GM12878 (cell line): ENCODE measurements around the gene LMO3. TPM values are rescaled to one million over a fixed set of nuclear protein-coding genes. Genes with fewer than 3 reads are reported as not detected.

ENCODE experiments used
- ATAC-seq: fragments of 200-7000 bp; cut with Tn5 transposase; 3 replicates; pipeline ENCODE4 v1.9.1; 2020; ENCODE audit warnings: mild to moderate bottlenecking, moderate library complexity
- BruUV-seq: library from RNA; stranded (reverse); fragments of 400-500 nt; replicated peaks from 2 replicates; lab custom pipeline; 2021; lab: Mats Ljungman, UMichigan
- CTCF ChIA-PET: fragments of 300-600 bp; sonication (Branson Sonifier 250); formaldehyde crosslinking; extraction: SDS; loops from one replicate; lab custom pipeline; 2021; ENCODE audit warnings: inconsistent platforms; lab: Yijun Ruan, JAX
- POLR2A ChIA-PET: fragments of 350-600 bp; formaldehyde crosslinking; extraction: SDS; loops from one replicate; lab custom pipeline; 2021; ENCODE audit warnings: inconsistent platforms; lab: Charles Lee
- RAD21 ChIA-PET: fragments of 300-600 bp; sonication (Branson Sonifier 250); formaldehyde crosslinking; loops from one replicate; lab custom pipeline; 2023; ENCODE audit warnings: antibody characterized with exemption; ENCODE audit not compliant: unreplicated experiment; lab: Charles Lee
- SMC1A ChIA-PET: fragments of 300-600 bp; sonication (Branson Sonifier 250); formaldehyde crosslinking; loops from one replicate; lab custom pipeline; 2023; ENCODE audit not compliant: unreplicated experiment, uncharacterized antibody; lab: Charles Lee
- DNase-seq: peaks from one replicate; pipeline ENCODE4 v3.0.0-alpha.2; 2011; ENCODE audit warnings: low read depth, low spot score
- FAIRE-seq: peaks from 3 replicates; lab custom pipeline; 2011; peaks lifted over from hg19 to GRCh38; lab: Jason Lieb, UNC
- H2AFZ ChIP-seq: 2 replicates; pipeline ENCODE4 v1.6.0; 2011; ENCODE audit warnings: low read depth, low read length, control low read depth; ENCODE audit not compliant: control insufficient read depth
- H3K27ac ChIP-seq: 2 replicates; pipeline ENCODE4 v1.5.1; 2011; ENCODE audit warnings: control low read depth; ENCODE audit not compliant: control insufficient read depth, insufficient read depth
- H3K27me3 ChIP-seq, 2 experiments: replicated peaks in 1 of 2; 2 replicates each; pipeline versions ENCODE4 v1.6.0 to v1.6.1; 2011; ENCODE audit warnings: low read length in 1 of 2; ENCODE audit not compliant: control insufficient read depth in 2 of 2, insufficient read depth in 2 of 2
- H3K36me3 ChIP-seq, 2 experiments: 2 replicates each; pipeline ENCODE4 v1.5.1; 2011; ENCODE audit warnings: low read length in 1 of 2; ENCODE audit not compliant: control insufficient read depth in 2 of 2, insufficient read depth in 2 of 2
- H3K4me1 ChIP-seq: 2 replicates; pipeline ENCODE4 v1.6.1; 2011; ENCODE audit warnings: mild to moderate bottlenecking, low read length, moderate library complexity, mixed read lengths; ENCODE audit not compliant: control insufficient read depth, insufficient read depth
- H3K4me2 ChIP-seq: 2 replicates; pipeline ENCODE4 v1.6.0; 2011; ENCODE audit warnings: control low read depth; ENCODE audit not compliant: control insufficient read depth, insufficient read depth
- H3K4me3 ChIP-seq: fragments of 200-600 bp; sonication (generic); 2 replicates; pipeline ENCODE4 v1.5.1; 2016
- H3K79me2 ChIP-seq: 2 replicates; pipeline ENCODE4 v1.6.0; 2011; ENCODE audit warnings: low read length; ENCODE audit not compliant: control insufficient read depth, insufficient read depth
- H3K9ac ChIP-seq: 2 replicates; pipeline ENCODE4 v1.8.0; 2011; ENCODE audit warnings: low read length, control low read depth, mixed read lengths; ENCODE audit not compliant: control insufficient read depth, insufficient read depth
- H3K9me3 ChIP-seq: replicated peaks from 3 replicates; pipeline ENCODE4 v1.5.1; 2011; ENCODE audit warnings: mild to moderate bottlenecking, low read length; ENCODE audit not compliant: control insufficient read depth, insufficient read depth
- H4K20me1 ChIP-seq: 2 replicates; pipeline ENCODE4 v1.6.0; 2011; ENCODE audit not compliant: control insufficient read depth, insufficient read depth
- BACH1 ChIP-seq: fragments of 450-650 bp; IDR thresholded peaks from 2 replicates; pipeline ENCODE4 v1.6.1; 2017; ENCODE audit warnings: mild to moderate bottlenecking, borderline replicate concordance
- BCLAF1 ChIP-seq: fragments of 450-650 bp; IDR thresholded peaks from 2 replicates; pipeline ENCODE4 v1.6.1; 2017; ENCODE audit warnings: antibody characterized with exemption, mild to moderate bottlenecking, moderate library complexity
- CTCF ChIP-seq, 3 experiments: IDR thresholded peaks in 2 of 3; conservative IDR thresholded peaks in 1 of 3; 2 replicates each; pipeline ENCODE4 v1.5.1; 2011; ENCODE audit warnings: low read depth in 3 of 3, low read length in 3 of 3, mild to moderate bottlenecking in 3 of 3, control low read depth in 2 of 3, moderate library complexity in 2 of 3, inconsistent platforms in 1 of 3, mixed read lengths in 1 of 3; ENCODE audit not compliant: control insufficient read depth in 2 of 3, insufficient read depth in 1 of 3; ENCODE audit errors: extremely low read depth in 1 of 3
- EP300 ChIP-seq, 2 experiments: fragments of 150-350 bp in 1 of 2; IDR thresholded peaks; 2 replicates each; pipeline ENCODE4 v1.6.1; 2011 to 2012; ENCODE audit warnings: low read depth in 2 of 2, low read length in 2 of 2, borderline replicate concordance in 1 of 2, improper control_type of control experiment in 1 of 2, inconsistent platforms in 1 of 2; ENCODE audit not compliant: control insufficient read depth in 1 of 2
- EZH2 ChIP-seq: IDR thresholded peaks from 2 replicates; pipeline ENCODE4 v1.6.1; 2012; ENCODE audit warnings: low read depth, mild to moderate bottlenecking, control low read depth, inconsistent platforms, low read length, borderline replicate concordance; ENCODE audit not compliant: control insufficient read depth
- GATAD2B ChIP-seq: fragments of 450-650 bp; conservative IDR thresholded peaks from 2 replicates; pipeline ENCODE4 v1.6.1; 2017; ENCODE audit warnings: low read depth, mild to moderate bottlenecking, moderate library complexity
- IRF5 ChIP-seq: fragments of 450-650 bp; IDR thresholded peaks from 2 replicates; pipeline ENCODE4 v1.6.1; 2017; ENCODE audit warnings: borderline replicate concordance
- PRDM15 ChIP-seq: fragments of 450-650 bp; formaldehyde crosslinking; IDR thresholded peaks from 2 replicates; pipeline ENCODE4 v1.4.0; 2020; ENCODE audit warnings: mild to moderate bottlenecking, moderate library complexity
- SIN3A ChIP-seq: IDR thresholded peaks from 2 replicates; pipeline ENCODE4 v1.6.1; 2012; ENCODE audit warnings: low read depth, low read length, improper control_type of control experiment
- SPI1 ChIP-seq: IDR thresholded peaks from 2 replicates; pipeline ENCODE4 v1.6.1; 2011; ENCODE audit warnings: low read depth, mild to moderate bottlenecking, low read length, moderate library complexity, borderline replicate concordance; ENCODE audit not compliant: insufficient read depth
- WGBS: methylation state at CpG from one replicate; pipeline ENCODE4 v1.1.6; 2016; ENCODE audit warnings: low lambda C conversion rate; ENCODE audit not compliant: insufficient replicate concordance, insufficient coverage; ENCODE audit errors: missing lambda C conversion rate; 5-methylcytosine and 5-hydroxymethylcytosine counted together
- in situ Hi-C: fragments of 300-500 bp; cut with MboI; formaldehyde crosslinking; loops from 9 replicates; pipeline ENCODE4 v1.14.3; 2018; ENCODE audit warnings: mixed read lengths
- intact Hi-C: fragments of 100-400 bp; cut with micrococcal nuclease; formaldehyde crosslinking; loops from one replicate; pipeline ENCODE4 v1.14.2; 2022; ENCODE audit not compliant: unreplicated experiment
- polyA plus RNA-seq, 11 experiments: library from polyadenylated mRNA; depleted of rRNA in 4 of 11; unstranded in 6 of 11; stranded (reverse) in 5 of 11; fragments of >200 nt; fragmentation: Nextera tagmentation in 4 of 11; fragmentation: Illumina TruSeq in 1 of 11; extraction: Ambion mirVana in 4 of 11; extraction: Trizol in 1 of 11; gene quantifications; 1 replicate in 1 of 11; 2 replicates in 10 of 11; pipeline versions ENCODE4 v1.2.1 to v1.2.3, GENCODE V29; 2011 to 2016; ENCODE audit warnings: inconsistent platforms in 2 of 11, missing spikeins in 2 of 11, low read depth in 1 of 11
- total RNA-seq, 4 experiments: library from RNA; depleted of rRNA in 3 of 4; stranded (reverse); fragments of >200 nt in 3 of 4; fragmentation: Illumina TruSeq in 1 of 4; extraction: Trizol in 1 of 4; gene quantifications; 2 replicates each; pipeline versions ENCODE4 v1.2.1 to v1.2.3, GENCODE V29; 2013 to 2021

LMO3 gene
- total and polyA plus RNA-seq, 10 of the 15 experiments (the other 5 are each of a cell fraction or from before 2014, with no cell fraction given), result 1.6 to 13.5 (median 1.9) TPM

- Histone ChIP-seq H4K20me1 (no peaks in the 10 kb centered on the region), H3K4me3 (no peak overlapping the region), H3K4me2 (no peak overlapping the region), H3K27ac (no peak overlapping the region), H3K9me3 (no peaks in the 10 kb centered on the region), H2AFZ (no peak overlapping the region), H3K27me3 (no peaks in the 10 kb centered on the region), H3K36me3 (no peaks in the 10 kb centered on the region), H3K4me1 (no peaks in the 10 kb centered on the region), H3K9ac (no peak overlapping the region), H3K79me2 (no peaks in the 10 kb centered on the region)
- ChIA-PET RAD21 (no interaction called here), CTCF (interaction anchor here (1.9 kb wide), 1 partner anchor 15 kb away, joined by 4 read pairs; no protein-coding TSS in a partner anchor), SMC1A (interaction anchor here (1.0 to 2.1 kb wide), 6 partner anchors 8 to 96 kb away, joined by 3 to 6 read pairs (median 4); no protein-coding TSS in a partner anchor), POLR2A (no interaction called here)
- in situ Hi-C loops, result no loop called here
- BruUV-seq, result no TSS peak
- ATAC-seq (no peak), FAIRE-seq (no peak), DNase-seq (no peak)
- WGBS, result 13% methylated on average over 3 of the region's 3 CpGs
- intact Hi-C loops, result no loop called here
- TF ChIP-seq SPI1, result no peak
- TF ChIP-seq CTCF (IDR thresholded peaks at IDR 0.05 in 2 of 3, conservative IDR thresholded peaks at IDR 0.05 in 1 of 3; ENCODE audit: control insufficient read depth in 2 of 3, extremely low read depth in 1 of 3, insufficient read depth in 1 of 3, low read depth in 3 of 3, low read length in 3 of 3), result no peak
- no peak for TF ChIP-seq BCLAF1
- TF ChIP-seq PRDM15 (CRISPR knock-in tag), result no peak
- TF ChIP-seq EZH2, result no peak
- TF ChIP-seq GATAD2B, result no peak
- no peak for TF ChIP-seq BACH1
- TF ChIP-seq IRF5, result no peak
- TF ChIP-seq EP300 (IDR thresholded peaks at IDR 0.05; ENCODE audit: borderline replicate concordance in 1 of 2, control insufficient read depth in 1 of 2, low read depth in 2 of 2, low read length in 2 of 2), result no peak
- TF ChIP-seq SIN3A, result no peak
These were observed 42.5 kb downstream of the LMO3 start for GRCh38 chr12:16563504-16563903.
